HEK293T (cell line): ENCODE data around the gene AGPAT4.

Experiments
- ARNT ChIP-seq: fragments of 450-650 bp; IDR thresholded peaks from 2 replicates; pipeline ENCODE4 v1.6.1; 2017; ENCODE audit warnings: mild to moderate bottlenecking
- BHLHE40 ChIP-seq: fragments of 450-650 bp; IDR thresholded peaks from 2 replicates; pipeline ENCODE4 v1.6.1; 2016; ENCODE audit warnings: mild to moderate bottlenecking, moderate library complexity, borderline replicate concordance
- CTBP1 ChIP-seq: fragments of 450-650 bp; IDR thresholded peaks from 2 replicates; pipeline ENCODE4 v1.6.1; 2016; ENCODE audit warnings: borderline replicate concordance
- FOXK2 ChIP-seq: fragments of 450-650 bp; IDR thresholded peaks from 2 replicates; pipeline ENCODE4 v1.6.1; 2016; ENCODE audit warnings: mild to moderate bottlenecking
- FOXM1 ChIP-seq: fragments of 450-650 bp; IDR thresholded peaks from 2 replicates; pipeline ENCODE4 v1.6.1; 2017; ENCODE audit warnings: mild to moderate bottlenecking, borderline replicate concordance
- HDGF ChIP-seq: fragments of 450-650 bp; IDR thresholded peaks from 2 replicates; pipeline ENCODE4 v1.6.1; 2017; ENCODE audit warnings: antibody characterized with exemption, borderline replicate concordance
- L3MBTL2 ChIP-seq: fragments of 450-650 bp; conservative IDR thresholded peaks from 2 replicates; pipeline ENCODE4 v1.6.1; 2016; ENCODE audit warnings: mild to moderate bottlenecking
- NFRKB ChIP-seq: fragments of 450-650 bp; IDR thresholded peaks from 2 replicates; pipeline ENCODE4 v1.6.1; 2016; ENCODE audit warnings: mild to moderate bottlenecking, moderate library complexity
- SP1 ChIP-seq: fragments of 450-650 bp; IDR thresholded peaks from 2 replicates; pipeline ENCODE4 v1.6.1; 2017
- SUZ12 ChIP-seq: fragments of 450-650 bp; IDR thresholded peaks from 2 replicates; pipeline ENCODE4 v1.6.1; 2016; ENCODE audit warnings: mild to moderate bottlenecking
- TARDBP ChIP-seq: fragments of 450-650 bp; IDR thresholded peaks from 2 replicates; pipeline ENCODE4 v1.6.1; 2016
- ZNF384 ChIP-seq: fragments of 450-650 bp; IDR thresholded peaks from 2 replicates; pipeline ENCODE4 v1.6.1; 2016
- TF ChIP-seq, protein P1 (sequence below): fragments of 450-650 bp; IDR thresholded peaks from 2 replicates; pipeline ENCODE4 v1.6.1; 2016

DNA sequence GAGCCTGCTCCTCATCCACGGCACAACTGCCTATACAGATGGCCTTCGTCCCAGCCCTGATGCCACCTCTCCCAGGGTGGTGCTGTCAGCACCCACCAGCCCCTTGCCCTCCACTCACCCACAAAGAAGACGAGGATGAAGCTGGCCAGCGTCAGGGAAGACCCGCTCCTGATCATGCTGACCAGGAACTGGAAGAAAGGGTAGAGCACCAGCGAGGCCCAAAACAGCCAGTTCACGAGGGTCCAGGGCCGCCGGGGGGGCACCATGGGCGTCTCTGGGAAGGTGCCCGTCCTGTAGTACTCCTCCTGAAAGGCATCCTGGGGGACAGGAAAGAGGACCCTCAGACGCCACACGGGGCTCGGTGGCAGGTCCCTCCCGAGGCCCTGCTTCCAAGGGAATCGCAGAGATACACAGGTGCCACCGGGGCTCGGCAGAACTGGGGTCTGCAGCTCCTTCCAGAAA is 134.5 kb downstream of the AGPAT4 start:
- TF ChIP-seq SUZ12: no peak
- no peak for TF ChIP-seq CTBP1
- no peak for TF ChIP-seq HDGF
- no peak for TF ChIP-seq L3MBTL2
- no peak for TF ChIP-seq TARDBP
- TF ChIP-seq SP1: no peak
- no peak for TF ChIP-seq FOXK2
- TF ChIP-seq BHLHE40: no peak
- TF ChIP-seq NFRKB: no peak
- TF ChIP-seq, protein P1, sequence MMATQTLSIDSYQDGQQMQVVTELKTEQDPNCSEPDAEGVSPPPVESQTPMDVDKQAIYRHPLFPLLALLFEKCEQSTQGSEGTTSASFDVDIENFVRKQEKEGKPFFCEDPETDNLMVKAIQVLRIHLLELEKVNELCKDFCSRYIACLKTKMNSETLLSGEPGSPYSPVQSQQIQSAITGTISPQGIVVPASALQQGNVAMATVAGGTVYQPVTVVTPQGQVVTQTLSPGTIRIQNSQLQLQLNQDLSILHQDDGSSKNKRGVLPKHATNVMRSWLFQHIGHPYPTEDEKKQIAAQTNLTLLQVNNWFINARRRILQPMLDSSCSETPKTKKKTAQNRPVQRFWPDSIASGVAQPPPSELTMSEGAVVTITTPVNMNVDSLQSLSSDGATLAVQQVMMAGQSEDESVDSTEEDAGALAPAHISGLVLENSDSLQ: no peak
- no peak for TF ChIP-seq FOXM1
- TF ChIP-seq ZNF384: no peak
- no peak for TF ChIP-seq ARNT
